ENCODE results near the gene MAGEA9B.
"Not testable (repeated sequence)": the region's sequence is repeated elsewhere in the genome, so short reads cannot be mapped to it uniquely, and the experiment has no call there.

The MAGEA9B gene

GRCh38 chrX:149570668-149571067 is 16.6 kb downstream of the MAGEA9B start:
- no peak for DNase-seq

- no peak for DNase-seq
Observed at GRCh38 chrX:149569770-149570169, 17.5 kb downstream of the MAGEA9B start.

- DNase-seq = no peak
Observed at GRCh38 chrX:149568701-149569296, 18.5 kb downstream of the MAGEA9B start.

DNA sequence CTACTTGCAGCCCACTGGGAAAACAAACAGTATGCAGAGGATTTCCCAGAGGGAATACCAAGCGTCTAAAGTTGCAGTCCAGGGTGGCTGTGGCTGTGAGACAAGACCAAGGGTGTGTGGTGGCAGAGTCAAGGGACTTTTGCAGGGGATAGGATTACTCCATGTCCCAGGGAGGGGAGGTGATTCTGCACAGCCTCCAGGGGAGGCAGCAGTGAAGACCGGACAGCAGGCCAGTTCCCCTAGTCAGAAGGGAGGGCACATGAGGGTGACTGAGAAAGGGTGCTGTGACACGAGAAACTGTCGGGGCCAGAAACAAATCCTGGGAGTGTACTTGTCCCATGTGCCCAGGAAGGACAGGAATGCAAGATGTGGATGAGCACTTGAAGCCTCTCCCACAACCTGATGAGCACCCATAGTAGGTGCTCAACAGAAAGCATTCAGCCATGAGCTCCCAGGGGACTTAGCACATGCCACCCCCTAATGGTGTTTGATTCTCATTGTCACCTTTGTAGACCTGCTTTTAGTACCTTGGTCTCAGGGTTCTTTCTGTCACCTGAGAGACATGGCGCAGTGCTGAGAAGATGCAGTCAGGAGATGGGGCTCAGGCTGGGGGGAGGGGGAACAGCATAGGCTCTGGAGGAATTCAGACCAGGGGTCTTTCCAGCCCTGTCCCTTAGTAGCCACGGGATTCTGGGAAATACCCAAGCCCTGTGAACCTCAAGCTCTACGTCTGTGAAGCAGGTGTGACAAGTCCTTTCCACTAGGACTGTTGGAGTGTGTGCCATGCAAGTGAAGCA is 19.4 kb downstream of the MAGEA9B start:
- DNase-seq = no peak

- no peak for DNase-seq
Observed at GRCh38 chrX:149563359-149563758, 23.9 kb downstream of the MAGEA9B start.

DNA sequence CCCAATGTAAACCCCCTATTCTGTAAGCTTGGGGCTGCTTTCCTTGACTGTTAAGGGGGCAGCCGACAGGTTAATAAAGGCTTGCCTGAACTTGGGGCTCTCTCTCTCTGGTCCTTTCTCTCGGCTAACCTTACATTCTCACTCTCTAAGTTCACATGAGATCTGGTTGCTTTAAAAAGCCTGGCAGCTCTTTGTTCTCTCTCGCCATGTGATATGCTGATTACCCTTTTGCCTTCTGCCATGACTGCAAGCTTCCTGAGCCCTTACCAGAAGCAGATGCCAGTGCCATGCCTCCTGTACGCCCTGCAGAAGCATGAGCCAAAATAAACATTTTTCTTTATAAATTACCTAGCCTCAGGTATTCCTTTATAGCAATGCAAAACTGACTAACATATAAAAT is 32.0 kb downstream of the MAGEA9B start:
- DNase-seq = not testable (repeated sequence)

DNA sequence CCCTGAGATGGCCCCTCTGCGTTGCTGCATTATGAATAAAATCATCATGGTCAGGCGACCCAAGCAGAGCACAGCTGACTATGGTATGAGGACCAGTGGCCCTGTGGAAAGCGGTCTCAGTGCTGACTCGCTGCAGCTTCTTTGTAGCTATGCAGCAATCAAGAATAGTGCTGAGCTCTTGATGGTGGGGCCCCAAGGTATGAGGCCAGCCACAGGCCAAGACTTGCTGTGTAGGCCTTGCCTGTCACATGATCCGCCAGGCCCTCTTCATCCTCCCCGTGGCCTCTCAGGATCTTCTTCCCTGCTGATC is 35.4 kb downstream of the MAGEA9B start:
- DNase-seq = not testable (repeated sequence)

- DNase-seq = not testable (repeated sequence)
Observed at GRCh38 chrX:149551245-149551938, 35.9 kb downstream of the MAGEA9B start.

- not testable (repeated sequence) for DNase-seq
Observed at GRCh38 chrX:149550454-149550853, 36.8 kb downstream of the MAGEA9B start.

GRCh38 chrX:149549701-149550100 is 37.6 kb downstream of the MAGEA9B start, which contains the start of gene HSFX3:
TSS of gene HSFX3 (minus strand) at chrX:149549924. CDS start at chrX:149549852, 72 bp downstream.
- not testable (repeated sequence) for DNase-seq

- not testable (repeated sequence) for DNase-seq
Observed at GRCh38 chrX:149547782-149548181, 39.5 kb downstream of the MAGEA9B start.

- DNase-seq = not testable (repeated sequence)
Observed at GRCh38 chrX:149546962-149547361, 40.3 kb downstream of the MAGEA9B start.

DNA sequence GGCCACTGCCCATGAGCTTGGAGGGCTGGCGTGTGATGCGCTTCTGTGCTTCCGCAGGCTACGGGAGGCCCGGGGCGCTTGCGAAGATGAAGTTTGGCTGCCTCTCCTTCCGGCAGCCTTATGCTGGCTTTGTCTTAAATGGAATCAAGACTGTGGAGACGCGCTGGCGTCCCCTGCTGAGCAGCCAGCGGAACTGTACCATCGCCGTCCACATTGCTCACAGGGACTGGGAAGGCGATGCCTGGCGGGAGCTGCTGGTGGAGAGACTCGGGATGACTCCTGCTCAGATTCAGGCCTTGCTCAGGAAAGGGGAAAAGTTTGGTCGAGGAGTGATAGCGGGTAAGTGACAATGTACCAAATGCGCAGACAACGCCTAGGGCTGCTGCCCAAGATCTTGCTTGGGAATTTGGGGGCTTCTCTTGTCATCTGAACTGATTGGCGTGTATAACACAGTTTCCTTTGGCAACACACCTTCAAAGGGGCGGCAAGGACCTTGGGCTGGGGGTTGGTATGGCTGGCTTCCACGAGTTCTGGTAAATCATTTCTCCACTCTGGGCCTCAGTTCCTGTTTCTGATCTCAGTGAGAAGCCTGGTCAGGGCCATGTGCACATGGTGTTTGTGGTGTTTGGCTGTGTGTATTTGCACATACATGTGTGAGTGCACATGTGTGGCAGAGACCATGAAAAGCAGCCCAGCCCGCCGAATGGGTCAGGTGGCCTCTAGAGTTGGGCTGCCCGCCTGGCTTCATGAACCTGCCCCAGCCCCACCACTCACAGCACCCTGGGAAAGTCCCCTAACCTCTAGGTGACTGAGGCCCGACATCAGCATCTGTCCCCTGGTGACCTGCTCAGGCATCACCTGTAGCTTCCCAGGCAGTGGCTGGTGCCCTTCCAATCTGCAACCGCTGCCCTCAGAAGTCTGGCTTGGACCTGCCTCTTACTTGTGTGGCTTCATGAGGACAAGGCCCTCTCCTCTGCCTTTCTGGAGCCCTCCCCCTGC is 41.4 kb downstream of the MAGEA9B start:
- DNase-seq = not testable (repeated sequence)

- no peak for DNase-seq
Observed at GRCh38 chrX:149541521-149542047, 45.7 kb downstream of the MAGEA9B start.

DNA sequence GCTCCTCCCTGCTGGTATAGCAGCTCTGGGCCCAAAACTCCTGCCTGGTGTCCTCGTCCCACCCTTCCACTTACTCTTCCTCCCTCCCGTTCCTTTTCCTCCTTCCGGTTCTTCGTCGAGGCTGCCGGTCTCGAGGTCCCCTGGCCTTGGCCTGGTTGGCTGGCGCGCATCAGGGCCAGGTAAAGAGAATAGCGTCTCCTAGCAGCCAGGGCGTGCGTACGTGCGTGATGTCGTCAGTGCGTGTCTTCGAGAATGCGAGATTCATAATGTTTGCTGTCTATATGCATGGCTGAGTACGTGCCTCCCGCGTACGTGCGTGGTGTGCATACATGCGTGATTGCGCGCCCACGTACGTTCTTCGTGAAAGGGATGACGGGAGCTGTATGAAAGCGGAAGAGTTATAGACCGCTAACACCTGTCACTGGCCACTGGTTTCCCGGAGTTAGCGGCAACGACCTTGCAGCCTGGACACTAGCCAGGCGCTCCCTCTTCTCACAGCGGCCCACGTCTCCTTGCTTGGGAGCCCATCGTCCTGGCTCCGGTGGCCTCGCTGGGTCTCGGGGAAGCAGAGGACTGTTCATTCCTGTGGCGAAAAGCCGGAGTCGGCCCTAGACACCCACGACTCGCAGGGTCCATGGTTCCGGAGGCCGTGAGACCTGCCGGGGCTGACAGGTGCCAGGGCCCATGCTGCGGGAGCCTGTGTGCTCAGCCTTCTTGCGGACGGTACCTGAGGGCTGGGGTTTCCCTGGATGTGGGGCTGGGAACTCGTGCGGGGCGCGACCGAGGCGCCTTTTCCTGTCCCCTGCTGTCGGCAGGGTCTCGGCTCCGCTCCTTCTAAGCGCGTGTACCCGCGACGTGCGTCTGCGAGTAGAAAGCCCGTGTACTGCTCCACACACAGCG is 46.4 kb downstream of the MAGEA9B start, which contains the start of gene EOLA1:
Gene EOLA1 (plus strand): TSS at position 392 of the 900 bp plus-strand sequence. CDS start 4,619 bp downstream, outside the sequence.
- DNase-seq = peak; percentile 62 to 82 (median 78)

- DNase-seq = peak; percentile 75 to 90 (median 84)
Observed at GRCh38 chrX:149540131-149540620, 47.1 kb downstream of the MAGEA9B start.

DNA sequence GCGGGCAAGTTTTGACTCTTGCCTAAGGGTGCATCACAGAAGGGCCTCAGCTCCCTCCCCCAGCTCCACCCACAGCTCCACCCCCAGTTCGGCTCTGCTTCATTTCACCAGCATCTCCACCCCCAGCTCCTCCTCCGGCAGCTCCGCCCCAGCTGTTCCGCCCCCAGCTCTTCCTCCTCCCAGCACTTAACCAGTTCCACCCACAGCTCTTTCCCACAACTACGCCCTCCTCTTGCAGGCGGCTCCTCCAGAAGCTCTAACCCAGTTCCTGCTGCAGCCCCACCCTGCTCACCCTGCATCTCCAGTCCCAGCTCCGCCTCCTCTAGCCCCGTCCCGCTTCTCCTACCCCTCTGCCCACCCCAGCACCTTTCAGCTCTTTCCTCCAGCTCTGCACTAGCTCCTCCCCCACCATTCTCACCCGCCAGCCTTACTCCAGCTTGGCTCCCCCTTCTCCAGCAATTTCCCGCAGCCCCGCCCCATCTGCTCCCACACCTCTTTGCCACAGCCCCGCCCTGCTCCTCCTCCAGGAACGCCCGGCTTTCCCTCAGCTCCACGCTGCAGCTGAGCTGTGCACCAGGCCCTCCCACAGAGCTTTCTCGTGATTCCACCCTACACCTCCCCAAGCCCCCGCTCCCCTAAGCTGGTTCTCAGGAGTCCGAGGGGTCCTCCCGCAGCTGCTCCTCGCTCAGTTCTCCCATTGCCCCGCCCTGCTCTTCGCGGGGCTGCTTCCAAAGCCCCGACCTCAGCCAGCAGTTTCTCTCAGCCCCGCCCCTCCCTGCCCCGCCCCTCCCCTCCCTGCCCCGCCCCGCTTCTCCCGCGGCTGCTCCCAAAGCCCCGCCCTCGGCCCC is 47.8 kb downstream of the MAGEA9B start:
- peak; percentile 38 to 70 (median 62) for DNase-seq

DNA sequence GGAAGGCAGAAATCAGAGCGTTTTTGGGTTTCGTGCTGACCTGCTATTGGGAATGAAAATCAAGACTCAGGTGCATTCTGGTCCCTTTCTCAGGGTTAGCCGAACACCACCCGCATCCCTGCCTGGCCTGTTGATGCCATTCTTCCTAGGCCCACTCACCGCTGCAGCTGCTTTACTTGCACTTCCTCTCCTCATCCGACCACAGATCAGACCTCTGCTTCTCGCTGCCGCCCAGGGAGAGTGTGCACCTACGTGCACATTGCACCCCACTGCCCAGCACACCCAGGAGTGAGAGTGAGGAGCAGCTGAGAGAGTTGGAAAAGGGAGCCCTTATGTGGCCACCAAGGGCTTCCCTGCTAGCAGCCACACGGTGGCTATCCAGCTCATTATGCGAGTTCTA is 49.8 kb downstream of the MAGEA9B start:
- DNase-seq = not testable (repeated sequence)

- DNase-seq = not testable (repeated sequence)
Observed at GRCh38 chrX:149534926-149535602, 52.2 kb downstream of the MAGEA9B start.

Data from activated CD4-positive, CD25-positive, alpha-beta regulatory T cell (primary cell).